ENCODE measurements around the gene ACIN1.

ACIN1 gene

DNA sequence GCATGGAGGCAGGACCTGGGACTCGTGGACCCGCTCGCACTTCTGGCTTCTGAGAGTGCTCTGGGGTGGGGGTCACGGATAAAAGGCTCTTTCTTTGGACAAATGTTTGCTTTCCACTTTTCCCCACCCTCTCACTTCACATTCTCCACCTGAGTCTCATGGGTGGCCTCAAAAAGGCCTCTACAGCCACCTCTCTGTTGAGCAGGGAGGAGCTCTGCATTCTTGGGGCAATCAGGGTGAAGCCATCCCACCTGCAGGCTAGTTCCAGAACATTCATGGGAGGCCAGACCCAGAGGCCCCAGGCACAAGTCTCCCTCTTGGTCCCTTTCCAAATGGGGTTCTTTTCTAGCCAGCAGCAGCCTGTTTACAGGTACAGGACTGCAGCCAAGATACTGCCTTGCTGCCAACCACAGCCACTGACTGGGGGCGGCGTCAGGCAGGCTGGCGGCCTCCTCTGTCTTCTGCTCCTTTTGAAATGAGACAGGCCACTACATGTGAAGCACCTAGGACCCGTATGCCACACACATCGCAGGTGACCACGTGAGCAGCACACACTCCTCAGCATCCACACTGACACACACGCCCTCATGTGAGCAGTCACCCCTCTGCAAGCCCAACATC, 42.4 kb upstream of the ACIN1 start:
- Histone ChIP-seq H3K27ac (no peak overlapping the region), H3K79me2 (ENCODE audit: insufficient read depth, low read depth) (no peaks in the 10 kb centered on the region), H3K4me2 (no peak overlapping the region), H3K9ac (no peak overlapping the region), H3K27me3 (ENCODE audit: insufficient read depth, low read depth) (no peaks in the 10 kb centered on the region), H3K4me1 (ENCODE audit: low read depth, poor library complexity, severe bottlenecking) (no peaks in the 10 kb centered on the region), H2AFZ (ENCODE audit: low read depth) (no peak overlapping the region), H3K36me3 (ENCODE audit: insufficient read depth) (no peaks in the 10 kb centered on the region), H3K4me3 (IDR thresholded peaks at IDR 0.05; ENCODE audit: insufficient read depth, low read depth, low read length) (no peak overlapping the region), H4K20me1 (ENCODE audit: insufficient read depth) (no peaks in the 10 kb centered on the region)
- TF ChIP-seq CTCF (conservative IDR thresholded peaks at IDR 0.05; ENCODE audit: low read depth, low read length), result no peak

DNA sequence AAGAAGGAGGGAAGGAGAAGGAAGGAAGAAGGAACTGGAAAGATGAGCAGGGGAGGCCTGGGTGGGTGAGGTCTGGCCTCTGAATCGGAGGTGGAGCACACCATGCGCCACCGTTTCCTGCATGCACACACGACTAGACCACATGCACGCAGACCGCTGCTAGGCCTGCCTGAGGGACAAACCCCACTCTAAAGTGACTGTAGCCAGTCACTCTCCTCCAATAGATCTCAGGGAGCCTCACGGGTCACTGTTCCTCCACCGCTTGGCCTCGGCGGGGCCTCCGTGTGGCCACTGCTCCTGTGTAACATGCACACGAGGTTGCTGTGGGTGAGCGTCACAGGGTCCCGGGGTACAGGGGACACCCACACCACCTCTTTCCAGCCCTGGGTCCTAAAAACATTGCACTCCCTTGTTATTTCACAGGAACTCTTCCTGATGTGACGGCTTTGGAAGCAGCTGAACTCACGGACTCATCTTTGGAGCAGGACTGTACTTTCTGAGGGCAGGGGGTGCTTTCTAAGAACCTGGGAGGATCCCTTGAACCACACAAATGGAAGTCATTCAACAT, 41.7 kb upstream of the ACIN1 start:
- no peak overlapping the region for H3K4me2 ChIP-seq
- no peaks in the 10 kb centered on the region for H3K4me1 ChIP-seq (ENCODE audit: low read depth, poor library complexity, severe bottlenecking)
- H3K79me2 ChIP-seq (ENCODE audit: insufficient read depth, low read depth), result no peaks in the 10 kb centered on the region
- H4K20me1 ChIP-seq (ENCODE audit: insufficient read depth), result no peaks in the 10 kb centered on the region
- no peaks in the 10 kb centered on the region for H3K27me3 ChIP-seq (ENCODE audit: insufficient read depth, low read depth)
- no peak for TF ChIP-seq CTCF (conservative IDR thresholded peaks at IDR 0.05; ENCODE audit: low read depth, low read length)
- no peak overlapping the region for H3K9ac ChIP-seq
- H3K27ac ChIP-seq, result no peak overlapping the region
- H2AFZ ChIP-seq (ENCODE audit: low read depth), result no peak overlapping the region
- no peak overlapping the region for H3K4me3 ChIP-seq (IDR thresholded peaks at IDR 0.05; ENCODE audit: insufficient read depth, low read depth, low read length)
- no peaks in the 10 kb centered on the region for H3K36me3 ChIP-seq (ENCODE audit: insufficient read depth)

GRCh38 chr14:23132970-23133369, 38.0 kb upstream of the ACIN1 start:
- no peak overlapping the region for H3K4me3 ChIP-seq (IDR thresholded peaks at IDR 0.05; ENCODE audit: insufficient read depth, low read depth, low read length)
- no peaks in the 10 kb centered on the region for H3K36me3 ChIP-seq (ENCODE audit: insufficient read depth)
- no peaks in the 10 kb centered on the region for H4K20me1 ChIP-seq (ENCODE audit: insufficient read depth)
- no peak overlapping the region for H3K27ac ChIP-seq
- no peaks in the 10 kb centered on the region for H3K27me3 ChIP-seq (ENCODE audit: insufficient read depth, low read depth)
- no peak overlapping the region for H3K4me2 ChIP-seq
- H3K79me2 ChIP-seq (ENCODE audit: insufficient read depth, low read depth), result no peaks in the 10 kb centered on the region
- no peak overlapping the region for H2AFZ ChIP-seq (ENCODE audit: low read depth)
- no peaks in the 10 kb centered on the region for H3K4me1 ChIP-seq (ENCODE audit: low read depth, poor library complexity, severe bottlenecking)
- no peak overlapping the region for H3K9ac ChIP-seq
- no peak for TF ChIP-seq CTCF (conservative IDR thresholded peaks at IDR 0.05; ENCODE audit: low read depth, low read length)

DNA sequence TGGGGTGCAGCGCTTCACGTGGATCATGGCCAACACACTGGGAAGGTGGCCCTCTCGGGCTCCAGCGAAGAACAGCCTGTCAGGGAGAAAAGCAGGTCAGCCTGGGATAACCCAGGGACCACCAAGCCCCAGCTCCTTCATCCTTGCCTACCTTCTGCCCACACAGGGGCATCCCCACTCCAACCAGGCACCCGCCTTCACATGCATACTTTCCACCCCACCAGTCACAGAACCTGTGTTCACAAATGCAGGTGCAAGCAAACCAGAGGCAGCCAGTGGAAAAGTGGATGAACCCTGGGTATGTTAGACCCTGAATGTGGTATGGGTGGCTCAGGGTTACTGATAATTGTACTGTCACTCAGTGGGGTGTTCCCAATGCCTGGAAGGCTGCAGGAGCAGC, 36.5 kb upstream of the ACIN1 start:
- H4K20me1 ChIP-seq (ENCODE audit: insufficient read depth), result no peaks in the 10 kb centered on the region
- no peak for TF ChIP-seq CTCF (conservative IDR thresholded peaks at IDR 0.05; ENCODE audit: low read depth, low read length)
- no peak overlapping the region for H2AFZ ChIP-seq (ENCODE audit: low read depth)
- H3K27me3 ChIP-seq (ENCODE audit: insufficient read depth, low read depth), result no peaks in the 10 kb centered on the region
- no peaks in the 10 kb centered on the region for H3K79me2 ChIP-seq (ENCODE audit: insufficient read depth, low read depth)
- H3K4me3 ChIP-seq (IDR thresholded peaks at IDR 0.05; ENCODE audit: insufficient read depth, low read depth, low read length), result no peak overlapping the region
- no peak overlapping the region for H3K27ac ChIP-seq
- no peak overlapping the region for H3K4me2 ChIP-seq
- no peak overlapping the region for H3K9ac ChIP-seq
- no peaks in the 10 kb centered on the region for H3K36me3 ChIP-seq (ENCODE audit: insufficient read depth)
- no peaks in the 10 kb centered on the region for H3K4me1 ChIP-seq (ENCODE audit: low read depth, poor library complexity, severe bottlenecking)
